ENCODE data around the gene KAT2B. TPM values are rescaled to one million over a fixed set of nuclear protein-coding genes. Genes with fewer than 3 reads are reported as not detected.

KAT2B gene
- total and polyA plus RNA-seq, 2 of the 8 experiments (the other 6 are each of a cell fraction or from before 2014, with no cell fraction given) = 0.24 to 0.91 TPM

GRCh38 chr3:20103731-20104130 lies 63.5 kb downstream of the KAT2B start:
- 87% methylated on average over 1 of the region's 1 CpG; no CpG with 5 or more reads in 1 of the 2 experiments for WGBS, 2 experiments (ENCODE audit: extremely low coverage in 1 of 2, insufficient coverage in 1 of 2, insufficient read length in 1 of 2, insufficient replicate concordance in 2 of 2, low coverage in 1 of 2, low lambda C conversion rate in 2 of 2, missing lambda C conversion rate in 1 of 2)
- FAIRE-seq = no peak
- CTCF ChIA-PET (ENCODE audit: partially characterized antibody) = interaction anchor here (0.7 to 1.1 kb wide), 2 partner anchors 17 to 21 kb away, joined by 3 read pairs; no protein-coding TSS in a partner anchor

More at GRCh38 chr3:20103731-20104130, 63.5 kb downstream of the KAT2B start:
- no peak overlapping the region for H3K56ac ChIP-seq (replicated peaks; ENCODE audit: insufficient read length, low read depth, low read length)
- H3K9me3 ChIP-seq (ENCODE audit: insufficient read depth in 2 of 2, low read depth in 1 of 2, low read length in 1 of 2) = no peaks in the 10 kb centered on the region
- no peak overlapping the region for H3K27ac ChIP-seq (ENCODE audit: low read depth, low read length)
- H4K20me1 ChIP-seq (replicated peaks in 1 of 2; ENCODE audit: control insufficient read depth in 1 of 2, insufficient read depth in 2 of 2, low read length in 2 of 2) = no peaks in the 10 kb centered on the region
- no peak overlapping the region for H4K5ac ChIP-seq (ENCODE audit: insufficient read length, low read depth, low read length)
- H2BK120ac ChIP-seq (replicated peaks; ENCODE audit: low read depth, low read length) = no peak overlapping the region
- no peak overlapping the region for H3K23ac ChIP-seq (ENCODE audit: insufficient read length)
- no peaks in the 10 kb centered on the region for H3K79me1 ChIP-seq (ENCODE audit: low read depth, low read length)
- H3K18ac ChIP-seq (ENCODE audit: extremely low read depth, low read length) = no peak overlapping the region
- H2BK5ac ChIP-seq (ENCODE audit: low read depth, low read length) = no peak overlapping the region
- POLR2A ChIA-PET (ENCODE audit: partially characterized antibody) = no interaction called here
- no peak overlapping the region for H3K4me2 ChIP-seq (ENCODE audit: insufficient read depth in 1 of 2, low read depth in 2 of 2, low read length in 2 of 2)
- DNase-seq (ENCODE audit: low read depth in 1 of 2, low spot score in 2 of 2) = no peak
- no peak overlapping the region for H3K4ac ChIP-seq (replicated peaks; ENCODE audit: insufficient read length, low read depth, low read length)
- no peak overlapping the region for H4K8ac ChIP-seq (ENCODE audit: extremely low read depth, insufficient read depth, low read length)
- no peaks in the 10 kb centered on the region for H3K27me3 ChIP-seq (replicated peaks in 1 of 4; ENCODE audit: control insufficient read depth in 3 of 4, extremely low read depth in 1 of 4, insufficient read depth in 3 of 4, low read length in 3 of 4)
- no peak overlapping the region for H2BK20ac ChIP-seq (ENCODE audit: low read length)
- H2BK12ac ChIP-seq (ENCODE audit: low read depth, low read length) = no peak overlapping the region
- H3K79me2 ChIP-seq (ENCODE audit: control insufficient read depth in 1 of 2, insufficient read depth in 2 of 2, low read length in 2 of 2) = no peaks in the 10 kb centered on the region
- H2AK5ac ChIP-seq (ENCODE audit: low read depth, low read length) = no peak overlapping the region
- H2AFZ ChIP-seq (ENCODE audit: low read length) = no peak overlapping the region
- TF ChIP-seq RNF2 (IDR thresholded peaks at IDR 0.05; ENCODE audit: borderline replicate concordance, low read depth, low read length, missing control alignments, poor library complexity, severe bottlenecking) = no peak
- TF ChIP-seq BACH1 (IDR thresholded peaks at IDR 0.05; ENCODE audit: low read length) = no peak
- TF ChIP-seq CBX8 (IDR thresholded peaks at IDR 0.05; ENCODE audit: borderline replicate concordance, low read depth, low read length) = no peak
- TF ChIP-seq SIN3A (conservative IDR thresholded peaks at IDR 0.05 in 1 of 2, IDR thresholded peaks at IDR 0.05 in 1 of 2; ENCODE audit: low read depth in 1 of 2, low read length in 2 of 2) = no peak
- no peak overlapping the region for H3K9ac ChIP-seq (replicated peaks in 1 of 4; ENCODE audit: extremely low read depth in 1 of 4, low read depth in 3 of 4, low read length in 3 of 4)
- H3K14ac ChIP-seq (ENCODE audit: insufficient read length) = no peak overlapping the region
- H3K4me1 ChIP-seq (replicated peaks in 1 of 4; ENCODE audit: control insufficient read depth in 3 of 4, insufficient read depth in 4 of 4, low read length in 3 of 4) = no peaks in the 10 kb centered on the region
- H2BK15ac ChIP-seq (ENCODE audit: low read length) = no peak overlapping the region
- no peak overlapping the region for H4K91ac ChIP-seq (replicated peaks; ENCODE audit: insufficient read length, low read length)
- H3K4me3 ChIP-seq (ENCODE audit: extremely low read depth in 1 of 4, insufficient read depth in 2 of 4, low read depth in 3 of 4, low read length in 4 of 4) = no peak overlapping the region
- H3K23me2 ChIP-seq (ENCODE audit: low read depth, low read length) = no peaks in the 10 kb centered on the region
- H3K36me3 ChIP-seq (ENCODE audit: control insufficient read depth in 2 of 4, insufficient read depth in 4 of 4, low read length in 3 of 4) = no peaks in the 10 kb centered on the region
